DMS153 treated with DMSO at 0.1 percent for 48 hours (cell line): ENCODE data around the gene FBXO36.
A peak's percentile ranks its signal among the peaks of the same experiment; 100 is the strongest.
"Not testable (repeated sequence)": the region's sequence is repeated elsewhere in the genome, so short reads cannot be mapped to it uniquely, and the experiment has no call there.

Experiments
- DNase-seq: peaks from one replicate; lab custom pipeline; 2025; ENCODE audit not compliant: unreplicated experiment; lab: John Stamatoyannopoulos, UW

FBXO36 gene

GRCh38 chr2:229922449-229923386, at the start of gene FBXO36:
FBXO36 (plus strand) TSS chr2:229922503; CDS start chr2:229922514, 11 bp downstream.
- DNase-seq, result peak; percentile 80

- DNase-seq, result no peak
Observed at GRCh38 chr2:229873123-229873581, 49.2 kb upstream of the FBXO36 start.

- DNase-seq, result no peak
Observed at GRCh38 chr2:229874647-229875046, 47.7 kb upstream of the FBXO36 start.

GRCh38 chr2:229875549-229875948, 46.8 kb upstream of the FBXO36 start:
- no peak for DNase-seq

- DNase-seq, result no peak
Observed at GRCh38 chr2:229879191-229879950, 42.9 kb upstream of the FBXO36 start.

GRCh38 chr2:229880892-229881586, 41.3 kb upstream of the FBXO36 start:
- no peak for DNase-seq

- no peak for DNase-seq
Observed at GRCh38 chr2:229882583-229882982, 39.7 kb upstream of the FBXO36 start.

- DNase-seq, result no peak
Observed at GRCh38 chr2:229884775-229885699, 37.3 kb upstream of the FBXO36 start.

- no peak for DNase-seq
Observed at GRCh38 chr2:229887441-229887840, 34.9 kb upstream of the FBXO36 start.

GRCh38 chr2:229888031-229888430, 34.3 kb upstream of the FBXO36 start:
- no peak for DNase-seq

- no peak for DNase-seq
Observed at GRCh38 chr2:229889023-229889422, 33.3 kb upstream of the FBXO36 start.

GRCh38 chr2:229896857-229897256, 25.4 kb upstream of the FBXO36 start:
- DNase-seq, result no peak

GRCh38 chr2:229899604-229900003, 22.7 kb upstream of the FBXO36 start:
- no peak for DNase-seq

- DNase-seq, result no peak
Observed at GRCh38 chr2:229900012-229900411, 22.3 kb upstream of the FBXO36 start.

GRCh38 chr2:229900514-229900913, 21.8 kb upstream of the FBXO36 start:
- not testable (repeated sequence) for DNase-seq

GRCh38 chr2:229901819-229902218, 20.5 kb upstream of the FBXO36 start:
- no peak for DNase-seq

GRCh38 chr2:229903037-229903436, 19.3 kb upstream of the FBXO36 start:
- no peak for DNase-seq

GRCh38 chr2:229905601-229906000, 16.7 kb upstream of the FBXO36 start:
- no peak for DNase-seq

GRCh38 chr2:229909090-229909489, 13.2 kb upstream of the FBXO36 start:
- no peak for DNase-seq

- DNase-seq, result no peak
Observed at GRCh38 chr2:229910147-229910831, 12.0 kb upstream of the FBXO36 start.
